OCI-LY1 (cell line): ENCODE results near the gene DNLZ.

ENCODE experiments used
- H2AFZ ChIP-seq: fragments of 200-600 bp; sonication (generic), shearing (Covaris generic); 2 replicates; pipeline ENCODE4 v1.6.0; 2014; ENCODE audit warnings: antibody characterized with exemption, mild to moderate bottlenecking, low read length
- H3F3A ChIP-seq: fragments of 200-600 bp; sonication (generic), shearing (Covaris generic); 2 replicates; pipeline ENCODE4 v1.6.0; 2014; ENCODE audit warnings: mild to moderate bottlenecking, antibody characterized with exemption, low read length, moderate library complexity; ENCODE audit not compliant: insufficient read depth
- H3K27ac ChIP-seq: fragments of 200-600 bp; sonication (generic); 2 replicates; pipeline ENCODE4 v1.5.1; 2014; ENCODE audit warnings: low read length, mixed run types, mild to moderate bottlenecking, low read depth; ENCODE audit not compliant: poor library complexity, severe bottlenecking
- H3K27me3 ChIP-seq: fragments of 200-600 bp; sonication (generic); 2 replicates; pipeline ENCODE4 v1.6.0; 2014; ENCODE audit warnings: antibody characterized with exemption, mild to moderate bottlenecking, low read length, moderate library complexity; ENCODE audit not compliant: insufficient read depth
- H3K36me3 ChIP-seq: fragments of 200-600 bp; sonication (generic); 2 replicates; pipeline ENCODE4 v1.6.1; 2014; ENCODE audit warnings: mild to moderate bottlenecking, antibody characterized with exemption, low read length, moderate library complexity, mixed read lengths; ENCODE audit not compliant: insufficient read depth
- H3K4me1 ChIP-seq: fragments of 200-600 bp; sonication (generic); 2 replicates; pipeline ENCODE4 v1.5.1; 2014; ENCODE audit warnings: mild to moderate bottlenecking, low read length, moderate library complexity; ENCODE audit not compliant: insufficient read depth, severe bottlenecking
- H3K4me2 ChIP-seq: fragments of 200-600 bp; sonication (generic), shearing (Covaris generic); 2 replicates; pipeline ENCODE4 v1.6.1; 2014; ENCODE audit warnings: low read length
- H3K4me3 ChIP-seq: fragments of 200-600 bp; sonication (generic); 2 replicates; pipeline ENCODE4 v1.5.1; 2014; ENCODE audit warnings: low read length, low read depth, mild to moderate bottlenecking, mixed read lengths; ENCODE audit not compliant: poor library complexity, severe bottlenecking
- H3K79me2 ChIP-seq: fragments of 200-600 bp; shearing (Covaris generic); 2 replicates; pipeline ENCODE4 v1.6.1; 2016; ENCODE audit warnings: mixed run types, low read length, mixed read lengths; ENCODE audit not compliant: insufficient read depth
- H3K9ac ChIP-seq: fragments of 200-600 bp; sonication (generic), shearing (Covaris generic); 2 replicates; pipeline ENCODE4 v1.6.1; 2014; ENCODE audit warnings: mild to moderate bottlenecking, low read length, mixed read lengths
- H3K9me2 ChIP-seq: fragments of 200-600 bp; sonication (generic), shearing (Covaris generic); 2 replicates; pipeline ENCODE4 v1.6.1; 2014; ENCODE audit warnings: low read depth, mild to moderate bottlenecking, low read length, mixed read lengths
- H3K9me3 ChIP-seq: fragments of 200-600 bp; shearing (Covaris generic); 2 replicates; pipeline ENCODE4 v1.6.1; 2014; ENCODE audit warnings: low read length, mixed read lengths
- H4K20me1 ChIP-seq: fragments of 200-600 bp; sonication (generic), shearing (Covaris generic); 2 replicates; pipeline ENCODE4 v1.6.0; 2016; ENCODE audit warnings: mild to moderate bottlenecking, low read length; ENCODE audit not compliant: insufficient read depth
- EZH2 ChIP-seq: fragments of 200-600 bp; sonication (generic), shearing (Covaris generic); IDR thresholded peaks from 2 replicates; pipeline ENCODE4 v1.8.0; 2017; ENCODE audit warnings: borderline replicate concordance, mixed run types, mild to moderate bottlenecking, antibody characterized with exemption, low read length, moderate library complexity, mixed read lengths
- TF ChIP-seq, protein P1 (sequence below): fragments of 200-600 bp; sonication (generic), shearing (Covaris generic); IDR thresholded peaks from 2 replicates; pipeline ENCODE4 v1.5.1; 2017; ENCODE audit warnings: mild to moderate bottlenecking, antibody characterized with exemption, low read length, moderate library complexity, mixed read lengths

Gene DNLZ

DNA sequence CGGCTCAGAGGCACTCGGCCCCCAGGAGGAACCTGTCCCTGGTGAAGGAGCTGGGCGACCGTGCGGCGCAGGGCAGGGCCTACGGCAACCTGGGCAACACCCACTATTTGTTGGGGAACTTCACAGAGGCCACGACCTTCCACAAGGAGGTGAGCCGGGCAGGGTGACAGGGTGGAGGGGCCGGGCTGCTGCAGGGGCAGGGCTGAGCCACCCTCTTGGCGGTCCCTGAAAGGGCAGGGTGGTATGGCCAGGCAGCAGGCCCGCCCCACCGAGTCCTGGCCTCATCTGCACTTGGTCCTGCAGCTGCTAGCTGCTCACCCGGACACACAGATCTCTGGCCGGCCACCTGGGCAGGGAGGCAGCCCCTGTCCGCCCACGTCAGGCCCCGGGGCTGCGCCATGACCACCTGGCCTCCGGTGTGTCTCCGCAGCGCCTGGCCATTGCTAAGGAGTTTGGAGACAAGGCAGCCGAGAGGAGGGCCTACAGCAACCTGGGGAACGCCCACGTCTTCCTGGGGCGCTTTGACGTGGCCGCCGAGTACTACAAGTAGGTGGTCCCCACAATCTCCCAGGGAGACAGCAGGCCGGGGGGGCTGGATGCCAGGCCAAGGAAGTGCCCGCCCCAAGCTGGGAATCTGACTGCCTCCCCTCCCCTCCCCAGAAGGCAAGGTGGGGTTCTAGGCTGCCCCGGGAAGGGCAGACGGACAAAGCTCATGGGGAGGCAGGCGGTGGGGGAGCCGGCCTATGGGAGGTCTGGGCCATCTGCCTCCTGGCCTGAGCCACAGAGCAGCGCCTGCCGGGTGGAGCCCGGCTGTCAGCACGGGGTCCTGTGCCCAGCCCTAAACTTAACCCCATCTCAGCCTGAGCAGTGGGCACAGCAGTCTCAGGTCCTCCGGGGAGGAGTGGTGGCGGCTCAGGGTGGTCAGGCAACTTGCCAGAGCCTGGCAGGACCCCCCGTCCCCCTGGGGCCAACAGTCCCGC lies 25.8 kb downstream of the DNLZ start:
- peaks cover 25% of the 10 kb centered on the region for H3K27me3 ChIP-seq
- H3K9ac ChIP-seq: no peak overlapping the region
- no peak overlapping the region for H2AFZ ChIP-seq
- H3K79me2 ChIP-seq: no peaks in the 10 kb centered on the region
- H3K4me1 ChIP-seq: no peaks in the 10 kb centered on the region
- no peak overlapping the region for H3K4me3 ChIP-seq
- H3K9me2 ChIP-seq: no peaks in the 10 kb centered on the region
- H3K36me3 ChIP-seq: no peaks in the 10 kb centered on the region
- H4K20me1 ChIP-seq: no peaks in the 10 kb centered on the region
- TF ChIP-seq, protein P1, sequence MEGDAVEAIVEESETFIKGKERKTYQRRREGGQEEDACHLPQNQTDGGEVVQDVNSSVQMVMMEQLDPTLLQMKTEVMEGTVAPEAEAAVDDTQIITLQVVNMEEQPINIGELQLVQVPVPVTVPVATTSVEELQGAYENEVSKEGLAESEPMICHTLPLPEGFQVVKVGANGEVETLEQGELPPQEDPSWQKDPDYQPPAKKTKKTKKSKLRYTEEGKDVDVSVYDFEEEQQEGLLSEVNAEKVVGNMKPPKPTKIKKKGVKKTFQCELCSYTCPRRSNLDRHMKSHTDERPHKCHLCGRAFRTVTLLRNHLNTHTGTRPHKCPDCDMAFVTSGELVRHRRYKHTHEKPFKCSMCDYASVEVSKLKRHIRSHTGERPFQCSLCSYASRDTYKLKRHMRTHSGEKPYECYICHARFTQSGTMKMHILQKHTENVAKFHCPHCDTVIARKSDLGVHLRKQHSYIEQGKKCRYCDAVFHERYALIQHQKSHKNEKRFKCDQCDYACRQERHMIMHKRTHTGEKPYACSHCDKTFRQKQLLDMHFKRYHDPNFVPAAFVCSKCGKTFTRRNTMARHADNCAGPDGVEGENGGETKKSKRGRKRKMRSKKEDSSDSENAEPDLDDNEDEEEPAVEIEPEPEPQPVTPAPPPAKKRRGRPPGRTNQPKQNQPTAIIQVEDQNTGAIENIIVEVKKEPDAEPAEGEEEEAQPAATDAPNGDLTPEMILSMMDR: no peak
- no peak for TF ChIP-seq EZH2
- no peak overlapping the region for H3K4me2 ChIP-seq
- no peak overlapping the region for H3K27ac ChIP-seq
- no peaks in the 10 kb centered on the region for H3K9me3 ChIP-seq
- no peaks in the 10 kb centered on the region for H3F3A ChIP-seq

DNA sequence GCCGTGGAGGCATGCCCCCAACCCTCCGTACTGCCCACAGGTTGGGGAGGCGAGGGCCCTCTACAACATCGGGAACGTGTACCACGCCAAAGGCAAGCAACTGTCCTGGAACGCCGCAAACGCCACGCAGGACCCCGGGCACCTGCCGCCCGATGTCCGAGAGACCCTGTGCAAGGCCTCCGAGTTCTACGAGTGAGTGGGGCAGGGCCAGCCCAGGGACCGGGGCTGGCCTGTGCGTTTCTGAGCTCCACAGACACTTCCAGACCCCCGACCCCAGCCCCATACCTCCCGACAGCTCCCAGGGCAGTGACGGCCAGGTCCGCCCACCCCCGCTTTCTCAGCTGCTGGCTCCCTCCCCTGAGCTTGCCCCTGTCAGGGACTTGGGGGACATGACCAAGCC lies 26.7 kb downstream of the DNLZ start:
- Histone ChIP-seq H3K79me2 (no peaks in the 10 kb centered on the region), H2AFZ (no peak overlapping the region), H3K9me3 (no peaks in the 10 kb centered on the region), H3K27ac (no peak overlapping the region), H3K4me2 (no peak overlapping the region), H4K20me1 (no peaks in the 10 kb centered on the region), H3F3A (no peaks in the 10 kb centered on the region), H3K9me2 (no peaks in the 10 kb centered on the region), H3K36me3 (no peaks in the 10 kb centered on the region), H3K9ac (no peak overlapping the region), H3K4me3 (no peak overlapping the region), H3K4me1 (no peaks in the 10 kb centered on the region), H3K27me3 (peaks cover 25% of the 10 kb centered on the region)
- no peak for TF ChIP-seq EZH2
- TF ChIP-seq, protein P1: no peak

DNA sequence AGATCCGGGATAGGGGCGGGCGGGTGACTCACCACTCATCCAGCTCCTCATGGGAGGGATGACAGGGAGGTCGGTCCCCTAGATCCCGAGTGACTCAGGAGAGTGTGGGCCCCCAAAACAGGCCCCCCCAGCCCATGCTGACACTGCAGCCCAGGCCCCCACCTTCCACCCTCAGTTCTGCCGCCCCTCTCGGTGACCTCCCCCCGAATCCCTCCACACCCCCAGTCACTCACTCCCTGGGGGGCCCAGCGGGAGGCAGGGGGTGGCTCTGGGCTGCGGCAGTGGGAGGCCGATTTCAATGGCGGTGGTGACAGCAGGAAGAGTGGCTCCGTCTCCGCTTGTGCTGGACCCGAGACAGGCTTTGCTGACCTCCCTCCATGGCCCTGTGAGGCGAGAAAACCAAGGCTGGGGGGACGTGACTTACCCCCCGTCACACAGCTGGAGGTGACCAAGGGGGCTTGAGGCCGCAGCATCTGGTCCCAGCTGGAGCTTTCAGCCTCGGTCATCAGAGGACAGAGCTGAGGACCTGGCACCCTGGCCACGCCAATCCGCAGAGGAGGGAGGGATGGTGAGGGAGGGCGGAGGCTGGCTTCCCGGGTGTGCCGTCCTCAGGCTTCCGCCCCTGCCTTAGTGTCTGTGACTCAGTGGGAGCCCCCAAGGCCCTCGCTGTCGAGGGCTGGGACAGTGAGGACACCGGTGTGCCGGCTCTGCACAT lies 27.2 kb downstream of the DNLZ start:
- Histone ChIP-seq H3K4me3 (no peak overlapping the region), H3K4me2 (no peak overlapping the region), H3K9me3 (no peaks in the 10 kb centered on the region), H3K36me3 (no peaks in the 10 kb centered on the region), H2AFZ (no peak overlapping the region), H4K20me1 (no peaks in the 10 kb centered on the region), H3K9ac (no peak overlapping the region), H3K27ac (no peak overlapping the region), H3K27me3 (peaks cover 25% of the 10 kb centered on the region), H3F3A (no peaks in the 10 kb centered on the region), H3K9me2 (no peaks in the 10 kb centered on the region), H3K79me2 (no peaks in the 10 kb centered on the region), H3K4me1 (no peaks in the 10 kb centered on the region)
- TF ChIP-seq, protein P1: no peak
- TF ChIP-seq EZH2: no peak
